K562 (cell line): ENCODE results near the gene CHN1. TPM values are rescaled to one million over a fixed set of nuclear protein-coding genes. Genes with fewer than 3 reads are reported as not detected.

Source experiments
- ATAC-seq: fragments of 200-7000 bp; cut with Tn5 transposase; 3 replicates; pipeline ENCODE4 v1.9.1; 2020; ENCODE audit warnings: moderate library complexity
- BruUV-seq: library from RNA; stranded (reverse); fragments of 400-500 nt; replicated peaks from 2 replicates; lab custom pipeline; 2021; lab: Mats Ljungman, UMichigan
- CTCF ChIA-PET: fragments of 300-600 bp; formaldehyde crosslinking; extraction: SDS; loops from one replicate; lab custom pipeline; 2021; ENCODE audit warnings: low intra/inter-chr PET ratio; lab: Yijun Ruan, JAX
- POLR2A ChIA-PET: fragments of 300-600, 350-650 bp; sonication (Branson Sonifier 250); formaldehyde crosslinking; extraction: SDS; loops from one replicate; lab custom pipeline; 2021; ENCODE audit warnings: antibody characterized with exemption, inconsistent platforms; lab: Yijun Ruan, JAX
- DNase-seq, 4 experiments: peaks; one replicate each; pipeline versions ENCODE4 v3.0.0 to v3.0.0-alpha.2; 2011 to 2018; ENCODE audit warnings: low spot score in 3 of 4, mixed read lengths in 3 of 4; ENCODE audit errors: extremely low read depth in 1 of 4
- FAIRE-seq: peaks from 2 replicates; lab custom pipeline; 2011; peaks lifted over from hg19 to GRCh38; lab: Jason Lieb, UNC
- H2AFZ ChIP-seq: 2 replicates; pipeline ENCODE4 v1.6.0; 2011; ENCODE audit warnings: low read depth, low read length, control low read depth, inconsistent platforms
- H3K27ac ChIP-seq: fragments of 200-600 bp; 3 replicates; pipeline ENCODE4 v1.8.0; 2011; ENCODE audit warnings: low read depth, mild to moderate bottlenecking, control low read depth, inconsistent platforms, low read length, moderate library complexity, mixed read lengths; ENCODE audit errors: extremely low read depth
- H3K27me3 ChIP-seq, 2 experiments: fragments of 300-600 bp in 1 of 2; 2 replicates in 1 of 2; 3 replicates in 1 of 2; pipeline versions ENCODE4 v1.6.0 to v1.8.0; 2011; ENCODE audit warnings: inconsistent platforms in 2 of 2, low read length in 2 of 2, mild to moderate bottlenecking in 1 of 2, mixed read lengths in 1 of 2, moderate library complexity in 1 of 2; ENCODE audit not compliant: control insufficient read depth in 2 of 2, insufficient read depth in 2 of 2
- H3K36me3 ChIP-seq: fragments of 300-600 bp; 3 replicates; pipeline ENCODE4 v1.8.0; 2011; ENCODE audit warnings: mild to moderate bottlenecking, low read length, inconsistent platforms; ENCODE audit not compliant: control insufficient read depth, insufficient read depth
- H3K4me1 ChIP-seq, 2 experiments: fragments of 200-600 bp in 1 of 2; replicated peaks in 1 of 2; 2 replicates in 1 of 2; 3 replicates in 1 of 2; pipeline versions ENCODE4 v1.5.1 to v1.8.0; 2011; ENCODE audit warnings: inconsistent platforms in 2 of 2, low read length in 2 of 2, mild to moderate bottlenecking in 1 of 2, mixed read lengths in 1 of 2, moderate library complexity in 1 of 2; ENCODE audit not compliant: control insufficient read depth in 2 of 2, insufficient read depth in 2 of 2
- H3K4me2 ChIP-seq: 2 replicates; pipeline ENCODE4 v1.6.1; 2011; ENCODE audit warnings: low read length, control low read depth, inconsistent platforms, mixed read lengths; ENCODE audit not compliant: insufficient read depth
- H3K4me3 ChIP-seq: fragments of 200-600 bp; sonication (generic), shearing (Covaris generic); 2 replicates; pipeline ENCODE4 v1.5.1; 2016; ENCODE audit warnings: control low read depth, inconsistent platforms
- H3K79me2 ChIP-seq: fragments of 200-600 bp; 3 replicates; pipeline ENCODE4 v1.8.0; 2011; ENCODE audit warnings: low read length, inconsistent platforms; ENCODE audit not compliant: control insufficient read depth, insufficient read depth
- H3K9ac ChIP-seq, 2 experiments: 2 replicates each; pipeline versions ENCODE4 v1.6.0 to v1.6.1; 2011; ENCODE audit warnings: low read depth in 2 of 2, low read length in 2 of 2, control low read depth in 1 of 2, inconsistent platforms in 1 of 2, mild to moderate bottlenecking in 1 of 2, mixed read lengths in 1 of 2; ENCODE audit not compliant: insufficient read depth in 1 of 2
- H3K9me1 ChIP-seq: one replicate; pipeline ENCODE4 v1.6.0; 2011; ENCODE audit warnings: inconsistent platforms, mild to moderate bottlenecking, low read length, moderate library complexity; ENCODE audit not compliant: control insufficient read depth, insufficient read depth
- H3K9me3 ChIP-seq: replicated peaks from 2 replicates; pipeline ENCODE4 v1.5.1; 2011; ENCODE audit warnings: low read depth, low read length, inconsistent platforms; ENCODE audit not compliant: control insufficient read depth, insufficient read depth
- H4K20me1 ChIP-seq: replicated peaks from 2 replicates; pipeline ENCODE4 v1.6.1; 2011; ENCODE audit warnings: low read length, inconsistent platforms, mixed read lengths; ENCODE audit not compliant: control insufficient read depth, insufficient read depth
- BRF2 ChIP-seq: IDR thresholded peaks from 3 replicates; pipeline ENCODE4 v1.6.1; 2011; ENCODE audit warnings: borderline replicate concordance, mild to moderate bottlenecking; ENCODE audit not compliant: insufficient read length, insufficient read depth
- CBFA2T2 ChIP-seq: fragments of 450-650 bp; conservative IDR thresholded peaks from 2 replicates; pipeline ENCODE4 v1.6.1; 2017; ENCODE audit warnings: mild to moderate bottlenecking
- CREBBP ChIP-seq: IDR thresholded peaks from one replicate; pipeline ENCODE4 v1.6.1; 2012; ENCODE audit warnings: low read depth, mild to moderate bottlenecking, control low read depth, inconsistent platforms, low read length
- HINFP ChIP-seq: fragments of 450-650 bp; conservative IDR thresholded peaks from 2 replicates; pipeline ENCODE4 v1.6.1; 2016; ENCODE audit warnings: missing genetic modification characterization, low read depth, mild to moderate bottlenecking, control low read depth, missing compliant biosample characterization
- MAFG ChIP-seq: fragments of 450-650 bp; conservative IDR thresholded peaks from 2 replicates; pipeline ENCODE4 v1.6.1; 2016; ENCODE audit warnings: missing genetic modification characterization, missing compliant biosample characterization
- MCM2 ChIP-seq: fragments of 450-650 bp; IDR thresholded peaks from 2 replicates; pipeline ENCODE4 v1.6.1; 2017; ENCODE audit warnings: low read depth, mild to moderate bottlenecking
- MYNN ChIP-seq, 2 experiments: sonication (generic); formaldehyde crosslinking in 1 of 2; IDR thresholded peaks; 2 replicates each; pipeline versions ENCODE4 v1.5.0 to v1.6.1; 2016 to 2020; ENCODE audit warnings: antibody characterized with exemption in 1 of 2, missing genetic modification reagents in 1 of 2
- NFIC ChIP-seq: fragments of 450-650 bp; IDR thresholded peaks from 2 replicates; pipeline ENCODE4 v1.6.1; 2017; ENCODE audit warnings: mild to moderate bottlenecking, inconsistent platforms
- PRMT5 ChIP-seq: sonication (generic); formaldehyde crosslinking; IDR thresholded peaks from 2 replicates; pipeline ENCODE4 v1.5.0; 2020; ENCODE audit warnings: missing genetic modification reagents
- ZHX1 ChIP-seq: fragments of 150-350 bp; conservative IDR thresholded peaks from 2 replicates; pipeline ENCODE4 v1.6.1; 2014; ENCODE audit warnings: low read length
- WGBS: fragments of 100-300 bp; shearing (Covaris generic); methylation state at CpG from one replicate; pipeline ENCODE4 v1.1.6; 2016; ENCODE audit warnings: low coverage, mixed read lengths; ENCODE audit not compliant: insufficient coverage; ENCODE audit errors: missing lambda C conversion rate; 5-methylcytosine and 5-hydroxymethylcytosine counted together
- in situ Hi-C: fragments of 300-500 bp; cut with MboI; formaldehyde crosslinking; loops from 4 replicates; pipeline ENCODE4 v1.15.0; 2018; ENCODE audit warnings: inconsistent platforms, mixed read lengths
- intact Hi-C: fragments of 100-400 bp; cut with micrococcal nuclease; formaldehyde crosslinking; loops from 2 replicates; pipeline ENCODE4 v1.14.2; 2022
- polyA plus RNA-seq, 8 experiments: library from polyadenylated mRNA; depleted of rRNA in 4 of 8; stranded (reverse) in 5 of 8; unstranded in 3 of 8; fragments of >200 nt; fragmentation: Nextera tagmentation in 2 of 8; fragmentation: Illumina TruSeq in 1 of 8; extraction: Ambion mirVana in 2 of 8; extraction: Trizol in 1 of 8; gene quantifications; 2 replicates each; pipeline versions ENCODE4 v1.2.1 to v1.2.3, GENCODE V29; 2011 to 2014; ENCODE audit warnings: inconsistent platforms in 1 of 8, missing spikeins in 1 of 8
- total RNA-seq, 7 experiments: library from RNA; depleted of rRNA in 6 of 7; stranded (reverse); fragments of >200 nt in 6 of 7; fragmentation: Illumina TruSeq in 2 of 7; extraction: Trizol in 2 of 7; gene quantifications; 2 replicates each; pipeline versions ENCODE4 v1.2.1 to v1.2.3, GENCODE V29; 2011 to 2021; ENCODE audit warnings: low replicate concordance in 1 of 7

CHN1 gene
- total and polyA plus RNA-seq, 9 of the 15 experiments (the other 6 are each of a cell fraction or from before 2014, with no cell fraction given) = 0.17 to 2.0 (median 0.87) TPM

GRCh38 chr2:174878537-174879147, 126.5 kb downstream of the CHN1 start:
- in situ Hi-C loops = no loop called here
- Histone ChIP-seq H3K9ac (no peak overlapping the region), H3K4me1 (no peaks in the 10 kb centered on the region), H3K27me3 (peaks cover 0 to 12% of the 10 kb centered on the region in 2 experiments; a peak in 2 of 5 replicates), H2AFZ (no peak overlapping the region), H3K36me3 (no peaks in the 10 kb centered on the region), H3K9me1 (no peaks in the 10 kb centered on the region), H3K4me3 (no peak overlapping the region)
- WGBS = 0% methylated on average over 4 of the region's 4 CpGs
- intact Hi-C loops = no loop called here
- DNase-seq (no peak), ATAC-seq (no peak)
- POLR2A ChIA-PET = interaction anchor here (0.7 kb wide), 1 partner anchor 16 kb away, joined by 3 read pairs; no protein-coding TSS in a partner anchor
- no TSS peak for BruUV-seq
- peak; percentile 45; the same call in 1 of the 2 replicates for TF ChIP-seq NFIC
- TF ChIP-seq CREBBP = no peak
- no peak for TF ChIP-seq MAFG (tag)
- no peak for TF ChIP-seq MYNN (IDR thresholded peaks at IDR 0.05)
- TF ChIP-seq MYNN (CRISPR knock-in tag; IDR thresholded peaks at IDR 0.05) = no peak
- no peak for TF ChIP-seq CBFA2T2
- TF ChIP-seq, all 486 proteins: peak for 1
- Histone ChIP-seq H3K9me3 (no peaks in the 10 kb centered on the region), H3K79me2 (no peaks in the 10 kb centered on the region), H3K27ac (no peak overlapping the region), H3K4me2 (no peak overlapping the region), H4K20me1 (no peaks in the 10 kb centered on the region)
- CTCF ChIA-PET = no interaction called here
- FAIRE-seq = no peak

DNA sequence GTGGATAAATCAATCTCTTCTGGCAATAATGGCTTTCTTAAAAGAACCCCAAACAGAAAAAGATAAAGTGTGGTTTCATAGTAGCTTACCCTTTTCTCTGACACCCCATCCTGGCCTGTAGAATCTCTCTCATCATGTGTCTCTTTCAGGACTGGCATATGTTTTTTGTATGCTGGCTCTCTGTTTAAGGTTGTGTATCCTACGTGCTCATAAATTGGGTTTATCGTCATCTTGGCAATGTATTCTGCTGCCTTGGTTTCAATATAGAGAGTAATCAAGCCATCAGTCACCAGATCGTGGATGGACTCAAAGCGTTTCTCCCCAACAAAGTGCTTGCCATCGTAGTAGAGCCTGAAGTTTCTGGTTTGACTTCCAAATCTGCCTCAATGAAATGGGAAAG, 127.4 kb downstream of the CHN1 start:
- no peaks in the 10 kb centered on the region for H3K9me3 ChIP-seq
- no peak overlapping the region for H2AFZ ChIP-seq
- ATAC-seq (no peak), DNase-seq (no peak), FAIRE-seq (no peak)
- H3K79me2 ChIP-seq = no peaks in the 10 kb centered on the region
- POLR2A ChIA-PET = interaction anchor here (0.7 kb wide), 2 partner anchors 15 to 503 kb away, joined by 3 read pairs; no protein-coding TSS in a partner anchor
- intact Hi-C loops (no loop called here), in situ Hi-C loops (no loop called here)
- BruUV-seq = no TSS peak
- H3K27me3 ChIP-seq = peaks cover 0 to 12% of the 10 kb centered on the region in 2 experiments; a peak in 2 of 5 replicates
- no peaks in the 10 kb centered on the region for H4K20me1 ChIP-seq
- no peaks in the 10 kb centered on the region for H3K4me1 ChIP-seq
- no peak overlapping the region for H3K4me2 ChIP-seq
- no peak overlapping the region for H3K9ac ChIP-seq
- CTCF ChIA-PET = no interaction called here
- H3K4me3 ChIP-seq = no peak overlapping the region
- H3K9me1 ChIP-seq = no peaks in the 10 kb centered on the region
- H3K36me3 ChIP-seq = no peaks in the 10 kb centered on the region
- no peak overlapping the region for H3K27ac ChIP-seq
- 0% methylated on average over 5 of the region's 5 CpGs for WGBS
- TF ChIP-seq HINFP (tag) (no peak), MCM2 (no peak), BRF2 (no peak), ZHX1 (no peak), PRMT5 (CRISPR knock-in tag) (no peak)
